NCI-H510A (cell line): ENCODE measurements around the gene ELP5.

Experiments used
- DNase-seq: peaks from one replicate; lab custom pipeline; 2025; lab: John Stamatoyannopoulos, UW

ELP5 gene

GRCh38 chr17:7252176-7253043 is at the start of gene ELP5:
ELP5 (plus strand) TSS chr17:7252215; CDS start chr17:7252551, 336 bp downstream.
- DNase-seq, result peak; percentile 89

- DNase-seq, result no peak
Observed at GRCh38 chr17:7203391-7203790, 48.6 kb upstream of the ELP5 start.

GRCh38 chr17:7204336-7204735 is 47.7 kb upstream of the ELP5 start:
- no peak for DNase-seq

GRCh38 chr17:7204828-7205461 is 47.1 kb upstream of the ELP5 start:
- DNase-seq, result peak; percentile 92

GRCh38 chr17:7205561-7205960 is 46.5 kb upstream of the ELP5 start:
- no peak for DNase-seq

GRCh38 chr17:7207120-7208001 is 44.7 kb upstream of the ELP5 start:
- no peak for DNase-seq

- no peak for DNase-seq
Observed at GRCh38 chr17:7208027-7208571, 43.9 kb upstream of the ELP5 start.

- DNase-seq, result no peak
Observed at GRCh38 chr17:7208754-7209460, 43.1 kb upstream of the ELP5 start.

GRCh38 chr17:7211491-7212273 is 40.3 kb upstream of the ELP5 start:
- no peak for DNase-seq

GRCh38 chr17:7213895-7214299 is 38.1 kb upstream of the ELP5 start:
- peak; percentile 74 for DNase-seq

GRCh38 chr17:7214300-7215135 is 37.5 kb upstream of the ELP5 start:
- DNase-seq, result peak; percentile 98

GRCh38 chr17:7215136-7215638 is 36.8 kb upstream of the ELP5 start:
- DNase-seq, result no peak

GRCh38 chr17:7215652-7216180 is 36.3 kb upstream of the ELP5 start:
- no peak for DNase-seq

- no peak for DNase-seq
Observed at GRCh38 chr17:7216242-7217112, 35.5 kb upstream of the ELP5 start.

GRCh38 chr17:7217113-7217987 is 34.7 kb upstream of the ELP5 start:
- DNase-seq, result peak; percentile 67

GRCh38 chr17:7218166-7218565 is 33.8 kb upstream of the ELP5 start:
- no peak for DNase-seq

- no peak for DNase-seq
Observed at GRCh38 chr17:7218758-7219157, 33.3 kb upstream of the ELP5 start.
